Measurements from ENCODE around the gene CA6.

Gene CA6

DNA sequence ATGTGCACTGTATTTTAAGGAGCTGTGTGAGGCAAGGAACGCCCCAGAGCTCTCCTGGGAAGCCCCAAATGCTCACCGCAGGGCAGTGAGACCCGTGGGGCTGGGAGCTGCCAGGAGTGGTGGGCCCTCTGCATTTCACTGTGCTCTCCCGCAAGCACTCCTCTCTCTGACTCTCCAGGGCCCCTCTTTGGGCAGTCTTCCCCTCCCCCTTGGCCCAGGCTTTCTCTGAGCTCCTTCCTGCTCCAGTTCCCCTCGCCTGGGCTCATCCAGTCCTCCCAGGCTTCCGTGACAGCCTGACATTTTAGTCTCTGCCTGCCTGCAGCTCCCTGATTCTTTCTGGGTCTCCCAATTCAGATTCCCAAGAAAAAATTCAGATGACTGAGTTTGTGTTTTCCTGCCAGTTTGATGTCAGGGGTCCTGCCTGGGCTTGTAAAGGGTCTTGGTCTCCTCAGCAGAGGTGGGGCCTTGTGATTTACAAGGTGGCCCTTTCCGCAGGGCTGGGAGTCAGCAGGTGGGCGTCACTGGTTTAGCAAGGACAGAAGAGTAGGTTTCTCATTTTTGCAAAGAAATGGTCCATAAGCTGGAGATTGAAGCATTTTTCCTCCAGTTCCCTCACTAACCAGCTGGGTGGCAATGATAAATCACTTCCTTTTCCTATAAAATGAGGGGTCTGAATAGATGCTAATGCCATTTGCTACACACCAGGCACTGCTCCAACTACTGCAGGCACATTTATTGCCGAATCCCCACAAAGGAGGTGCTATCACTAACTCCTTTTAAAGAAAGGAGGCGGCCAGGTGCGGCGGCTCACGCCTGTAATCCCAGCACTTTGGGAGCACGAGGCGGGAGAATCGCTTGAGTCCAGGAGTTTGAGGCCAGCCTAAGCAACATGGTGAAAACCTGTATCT is 1.9 kb upstream of the CA6 start:
- H3K4me3 ChIP-seq (ENCODE audit: low read length in 2 of 2) = no peak overlapping the region
- no peaks in the 10 kb centered on the region for H3K4me1 ChIP-seq (ENCODE audit: control insufficient read depth in 2 of 2, insufficient read depth in 2 of 2, low read length in 2 of 2)
- no peaks in the 10 kb centered on the region for H3K36me3 ChIP-seq (ENCODE audit: control insufficient read depth in 2 of 2, insufficient read depth in 2 of 2, low read length in 2 of 2)
- no peaks in the 10 kb centered on the region for H3K9me3 ChIP-seq (ENCODE audit: control insufficient read depth in 2 of 2, low read length in 2 of 2)
- H3K27ac ChIP-seq (ENCODE audit: low read depth in 2 of 2, low read length in 2 of 2) = no peak overlapping the region
- no peaks in the 10 kb centered on the region for H3K27me3 ChIP-seq (ENCODE audit: control insufficient read depth in 2 of 2, insufficient read depth in 2 of 2, low read length in 2 of 2)
- no peak overlapping the region for H3K9ac ChIP-seq (ENCODE audit: low read depth in 1 of 2, low read length in 2 of 2)

DNA sequence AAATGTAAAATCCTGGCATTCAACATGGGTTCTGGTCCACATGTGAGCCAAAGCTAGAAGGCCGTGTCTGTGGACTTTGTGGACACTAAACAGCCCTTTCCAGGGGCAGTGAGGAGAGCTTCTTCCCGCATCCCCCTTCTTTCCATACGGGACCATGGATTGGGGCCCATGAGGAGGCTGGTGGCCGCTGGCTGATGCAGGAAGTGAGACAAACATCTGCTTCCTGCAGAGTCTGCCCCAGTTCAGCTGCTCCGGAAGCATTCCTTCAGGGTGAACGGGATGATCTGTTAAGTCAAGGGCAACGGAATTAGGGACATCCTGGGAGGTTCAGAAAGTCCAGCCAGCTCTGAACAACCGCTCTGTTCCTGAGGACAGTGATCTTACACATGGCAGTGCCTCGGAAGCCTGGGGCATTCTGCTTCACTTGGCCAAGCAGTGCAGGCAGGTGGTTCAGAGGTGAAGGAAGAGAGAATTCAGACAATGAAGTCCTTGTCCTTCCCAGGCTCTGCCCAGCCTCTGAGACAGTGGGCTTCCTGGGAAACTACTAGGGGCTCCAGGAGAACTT is 1.5 kb downstream of the CA6 start:
- Histone ChIP-seq H3K4me1 (ENCODE audit: control insufficient read depth in 2 of 2, insufficient read depth in 2 of 2, low read length in 2 of 2) (no peaks in the 10 kb centered on the region), H3K9ac (ENCODE audit: low read depth in 1 of 2, low read length in 2 of 2) (no peak overlapping the region), H3K36me3 (ENCODE audit: control insufficient read depth in 2 of 2, insufficient read depth in 2 of 2, low read length in 2 of 2) (no peaks in the 10 kb centered on the region), H3K27ac (ENCODE audit: low read depth in 2 of 2, low read length in 2 of 2) (peak overlapping the region in 1 of 2 donors; percentile 9), H3K9me3 (ENCODE audit: control insufficient read depth in 2 of 2, low read length in 2 of 2) (no peaks in the 10 kb centered on the region), H3K4me3 (ENCODE audit: low read length in 2 of 2) (no peak overlapping the region), H3K27me3 (ENCODE audit: control insufficient read depth in 2 of 2, insufficient read depth in 2 of 2, low read length in 2 of 2) (no peaks in the 10 kb centered on the region)

DNA sequence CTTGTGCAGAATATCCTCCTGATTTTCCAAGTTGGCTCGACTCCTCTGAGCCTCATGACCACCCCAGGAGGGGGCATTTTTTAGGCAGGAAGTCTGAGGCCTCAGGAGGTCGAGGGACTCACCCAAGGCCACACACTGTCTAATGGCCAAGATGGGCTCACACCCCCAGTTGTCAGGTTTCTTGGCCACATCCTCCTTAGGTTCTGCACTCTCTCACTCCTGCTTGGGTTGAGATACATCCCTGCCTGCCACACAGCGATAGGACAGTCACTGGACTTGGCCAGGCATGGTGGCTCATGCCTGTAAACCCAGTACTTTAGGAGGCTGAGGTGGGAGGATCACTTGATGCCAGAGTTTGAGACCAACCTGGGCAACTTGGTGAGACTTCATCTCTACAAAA is 4.6 kb downstream of the CA6 start:
- Histone ChIP-seq H3K27me3 (ENCODE audit: control insufficient read depth in 2 of 2, insufficient read depth in 2 of 2, low read length in 2 of 2) (no peaks in the 10 kb centered on the region), H3K4me3 (ENCODE audit: low read length in 2 of 2) (no peak overlapping the region), H3K4me1 (ENCODE audit: control insufficient read depth in 2 of 2, insufficient read depth in 2 of 2, low read length in 2 of 2) (no peaks in the 10 kb centered on the region), H3K27ac (ENCODE audit: low read depth in 2 of 2, low read length in 2 of 2) (no peak overlapping the region), H3K9ac (ENCODE audit: low read depth in 1 of 2, low read length in 2 of 2) (no peak overlapping the region), H3K9me3 (ENCODE audit: control insufficient read depth in 2 of 2, low read length in 2 of 2) (no peaks in the 10 kb centered on the region), H3K36me3 (ENCODE audit: control insufficient read depth in 2 of 2, insufficient read depth in 2 of 2, low read length in 2 of 2) (no peaks in the 10 kb centered on the region)

DNA sequence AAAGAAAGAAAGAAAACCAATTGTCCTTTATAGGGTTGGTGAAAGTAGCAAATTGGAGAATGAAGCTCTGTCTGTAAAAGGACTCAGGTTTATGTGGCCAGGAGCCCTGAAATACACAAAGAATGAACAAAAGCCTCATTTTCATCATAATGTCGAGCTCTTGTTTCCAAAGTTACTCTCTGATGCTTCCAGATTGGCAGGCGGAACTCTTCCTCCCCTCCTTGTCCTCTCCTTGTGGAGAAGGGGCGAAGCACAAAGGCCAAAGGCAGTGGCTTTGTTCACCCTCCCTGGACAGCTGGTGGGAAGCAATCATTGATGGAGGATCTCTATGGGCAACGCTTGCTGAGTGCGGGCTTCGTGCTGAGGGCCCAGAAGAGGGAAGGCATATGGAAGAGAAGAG is 5.6 kb downstream of the CA6 start:
- H3K9me3 ChIP-seq (ENCODE audit: control insufficient read depth in 2 of 2, low read length in 2 of 2) = no peaks in the 10 kb centered on the region
- H3K27ac ChIP-seq (ENCODE audit: low read depth in 2 of 2, low read length in 2 of 2) = no peak overlapping the region
- H3K9ac ChIP-seq (ENCODE audit: low read depth in 1 of 2, low read length in 2 of 2) = no peak overlapping the region
- H3K4me1 ChIP-seq (ENCODE audit: control insufficient read depth in 2 of 2, insufficient read depth in 2 of 2, low read length in 2 of 2) = no peaks in the 10 kb centered on the region
- no peaks in the 10 kb centered on the region for H3K27me3 ChIP-seq (ENCODE audit: control insufficient read depth in 2 of 2, insufficient read depth in 2 of 2, low read length in 2 of 2)
- H3K4me3 ChIP-seq (ENCODE audit: low read length in 2 of 2) = no peak overlapping the region
- H3K36me3 ChIP-seq (ENCODE audit: control insufficient read depth in 2 of 2, insufficient read depth in 2 of 2, low read length in 2 of 2) = no peaks in the 10 kb centered on the region

DNA sequence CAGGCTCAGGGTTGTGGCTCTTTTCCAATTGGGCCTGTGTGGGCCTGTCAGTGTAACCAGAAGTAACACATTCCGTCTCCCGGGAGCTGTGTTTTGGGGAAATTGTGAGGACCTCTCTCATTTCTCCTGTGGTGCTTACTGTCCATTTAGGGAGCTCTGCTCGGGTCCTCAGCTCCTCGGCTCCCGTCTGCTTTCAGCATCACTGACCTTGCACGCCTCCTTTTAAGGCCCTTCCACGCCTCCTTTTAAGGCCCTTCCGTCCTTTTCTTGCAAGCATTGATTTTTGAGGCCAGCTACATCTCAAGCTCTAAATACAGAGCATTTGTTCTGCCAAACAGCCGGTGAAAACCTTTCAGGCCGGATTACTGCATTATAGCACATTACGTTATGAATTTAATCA is 9.7 kb downstream of the CA6 start:
- H3K36me3 ChIP-seq (ENCODE audit: control insufficient read depth in 2 of 2, insufficient read depth in 2 of 2, low read length in 2 of 2) = no peaks in the 10 kb centered on the region
- no peaks in the 10 kb centered on the region for H3K9me3 ChIP-seq (ENCODE audit: control insufficient read depth in 2 of 2, low read length in 2 of 2)
- H3K27ac ChIP-seq (ENCODE audit: low read depth in 2 of 2, low read length in 2 of 2) = no peak overlapping the region
- H3K4me3 ChIP-seq (ENCODE audit: low read length in 2 of 2) = no peak overlapping the region
- H3K27me3 ChIP-seq (ENCODE audit: control insufficient read depth in 2 of 2, insufficient read depth in 2 of 2, low read length in 2 of 2) = no peaks in the 10 kb centered on the region
- H3K4me1 ChIP-seq (ENCODE audit: control insufficient read depth in 2 of 2, insufficient read depth in 2 of 2, low read length in 2 of 2) = no peaks in the 10 kb centered on the region
- H3K9ac ChIP-seq (ENCODE audit: low read depth in 1 of 2, low read length in 2 of 2) = no peak overlapping the region

DNA sequence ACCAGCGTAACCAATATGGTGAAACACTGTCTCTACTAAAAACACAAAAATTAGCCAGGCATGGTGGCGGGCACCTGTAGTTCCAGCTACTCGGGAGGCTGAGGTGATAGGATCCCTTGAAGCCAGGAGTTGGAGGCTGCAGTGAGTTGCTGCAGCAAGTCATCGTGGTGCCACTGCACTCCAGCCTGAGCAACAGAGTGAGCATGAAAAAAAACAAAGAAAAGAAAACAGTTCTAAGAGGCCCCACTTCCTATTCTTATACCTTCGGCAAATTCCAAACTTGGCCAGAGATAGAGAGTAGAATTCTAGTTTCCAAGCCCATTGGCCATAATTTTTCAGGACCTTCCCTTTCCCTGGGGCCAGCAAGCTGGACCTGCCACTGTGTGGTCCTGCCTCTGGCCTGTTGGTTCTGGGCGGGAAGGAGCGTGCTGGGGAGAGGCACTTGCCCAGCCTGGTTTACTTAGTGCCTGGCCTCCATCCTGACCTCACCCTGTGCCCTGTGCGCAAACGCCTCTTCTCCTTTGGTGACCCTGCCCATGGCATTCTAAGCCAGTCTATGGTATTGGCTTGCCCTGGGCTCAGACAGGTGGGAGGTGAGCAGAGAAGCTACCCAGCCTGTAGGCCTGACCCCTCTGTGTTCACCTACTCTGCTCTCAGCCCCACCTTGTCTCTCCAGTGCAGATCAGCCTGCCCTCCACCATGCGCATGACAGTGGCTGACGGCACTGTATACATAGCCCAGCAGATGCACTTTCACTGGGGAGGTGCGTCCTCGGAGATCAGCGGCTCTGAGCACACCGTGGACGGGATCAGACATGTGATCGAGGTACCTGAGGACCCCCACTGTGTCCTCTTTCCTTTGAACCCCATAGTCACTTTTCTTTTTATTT is 11.0 kb downstream of the CA6 start:
- Histone ChIP-seq H3K9ac (ENCODE audit: low read depth in 1 of 2, low read length in 2 of 2) (no peak overlapping the region), H3K4me1 (ENCODE audit: control insufficient read depth in 2 of 2, insufficient read depth in 2 of 2, low read length in 2 of 2) (no peaks in the 10 kb centered on the region), H3K27ac (ENCODE audit: low read depth in 2 of 2, low read length in 2 of 2) (no peak overlapping the region), H3K9me3 (ENCODE audit: control insufficient read depth in 2 of 2, low read length in 2 of 2) (no peaks in the 10 kb centered on the region), H3K4me3 (ENCODE audit: low read length in 2 of 2) (no peak overlapping the region), H3K36me3 (ENCODE audit: control insufficient read depth in 2 of 2, insufficient read depth in 2 of 2, low read length in 2 of 2) (no peaks in the 10 kb centered on the region), H3K27me3 (ENCODE audit: control insufficient read depth in 2 of 2, insufficient read depth in 2 of 2, low read length in 2 of 2) (no peaks in the 10 kb centered on the region)

DNA sequence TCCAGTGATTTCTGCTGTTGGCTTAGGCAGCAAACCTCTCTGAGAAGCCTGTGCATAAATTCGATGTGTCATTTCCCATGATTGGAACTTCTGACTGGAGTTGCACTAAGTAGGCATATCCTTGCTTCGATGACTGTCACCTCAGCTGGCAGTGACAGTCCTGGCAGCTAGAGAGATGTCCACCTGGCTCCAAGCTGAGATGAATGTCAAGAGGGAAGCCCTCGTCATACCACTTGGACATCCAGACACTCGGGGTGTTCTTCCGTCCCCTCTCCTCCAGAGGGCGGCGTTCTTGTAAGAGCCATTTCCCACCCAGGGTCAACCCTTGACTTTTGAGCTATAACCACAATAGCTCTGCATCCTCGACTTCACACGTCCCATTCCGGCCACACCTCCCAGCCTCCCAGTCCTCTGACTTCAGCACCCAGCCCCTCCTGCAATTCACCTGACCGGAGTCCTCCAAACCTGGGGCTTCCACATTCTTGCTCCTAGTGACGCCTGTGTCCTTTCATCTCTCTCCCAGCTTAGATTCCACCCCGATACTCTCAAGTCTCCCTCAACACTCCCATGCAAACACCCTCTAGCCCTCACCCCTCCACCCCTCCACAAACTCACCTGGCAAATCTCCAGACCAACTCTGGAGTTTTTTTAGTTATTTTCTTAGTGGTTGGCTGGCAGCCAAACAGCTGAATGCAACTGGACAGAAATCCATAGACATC is 17.3 kb downstream of the CA6 start:
- Histone ChIP-seq H3K9me3 (ENCODE audit: control insufficient read depth in 2 of 2, low read length in 2 of 2) (no peaks in the 10 kb centered on the region), H3K27me3 (ENCODE audit: control insufficient read depth in 2 of 2, insufficient read depth in 2 of 2, low read length in 2 of 2) (no peaks in the 10 kb centered on the region), H3K4me1 (ENCODE audit: control insufficient read depth in 2 of 2, insufficient read depth in 2 of 2, low read length in 2 of 2) (no peaks in the 10 kb centered on the region), H3K36me3 (ENCODE audit: control insufficient read depth in 2 of 2, insufficient read depth in 2 of 2, low read length in 2 of 2) (no peaks in the 10 kb centered on the region), H3K27ac (ENCODE audit: low read depth in 2 of 2, low read length in 2 of 2) (no peak overlapping the region), H3K9ac (ENCODE audit: low read depth in 1 of 2, low read length in 2 of 2) (no peak overlapping the region), H3K4me3 (ENCODE audit: low read length in 2 of 2) (no peak overlapping the region)

DNA sequence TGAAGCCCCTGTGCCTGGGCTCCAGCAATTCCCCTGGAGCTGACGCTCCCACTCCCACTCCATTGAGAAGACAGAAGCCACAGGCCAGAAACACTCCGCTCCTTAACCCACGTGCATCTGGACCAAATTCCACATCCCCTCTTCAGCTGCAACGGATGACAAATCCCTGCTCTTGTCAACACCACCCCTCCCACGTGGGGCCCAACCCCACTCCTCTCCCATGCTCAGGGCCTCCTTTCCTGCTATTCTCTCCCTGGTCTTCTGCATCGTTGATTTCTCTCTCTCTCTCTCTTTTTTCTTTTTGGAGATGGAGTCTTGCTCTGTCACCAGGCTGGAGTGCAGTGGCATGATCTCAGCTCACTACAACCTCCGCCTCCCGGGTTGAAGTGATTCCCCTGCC is 18.3 kb downstream of the CA6 start:
- H3K27me3 ChIP-seq (ENCODE audit: control insufficient read depth in 2 of 2, insufficient read depth in 2 of 2, low read length in 2 of 2) = no peaks in the 10 kb centered on the region
- H3K9ac ChIP-seq (ENCODE audit: low read depth in 1 of 2, low read length in 2 of 2) = no peak overlapping the region
- no peaks in the 10 kb centered on the region for H3K4me1 ChIP-seq (ENCODE audit: control insufficient read depth in 2 of 2, insufficient read depth in 2 of 2, low read length in 2 of 2)
- no peaks in the 10 kb centered on the region for H3K9me3 ChIP-seq (ENCODE audit: control insufficient read depth in 2 of 2, low read length in 2 of 2)
- no peak overlapping the region for H3K27ac ChIP-seq (ENCODE audit: low read depth in 2 of 2, low read length in 2 of 2)
- H3K36me3 ChIP-seq (ENCODE audit: control insufficient read depth in 2 of 2, insufficient read depth in 2 of 2, low read length in 2 of 2) = no peaks in the 10 kb centered on the region
- no peak overlapping the region for H3K4me3 ChIP-seq (ENCODE audit: low read length in 2 of 2)

DNA sequence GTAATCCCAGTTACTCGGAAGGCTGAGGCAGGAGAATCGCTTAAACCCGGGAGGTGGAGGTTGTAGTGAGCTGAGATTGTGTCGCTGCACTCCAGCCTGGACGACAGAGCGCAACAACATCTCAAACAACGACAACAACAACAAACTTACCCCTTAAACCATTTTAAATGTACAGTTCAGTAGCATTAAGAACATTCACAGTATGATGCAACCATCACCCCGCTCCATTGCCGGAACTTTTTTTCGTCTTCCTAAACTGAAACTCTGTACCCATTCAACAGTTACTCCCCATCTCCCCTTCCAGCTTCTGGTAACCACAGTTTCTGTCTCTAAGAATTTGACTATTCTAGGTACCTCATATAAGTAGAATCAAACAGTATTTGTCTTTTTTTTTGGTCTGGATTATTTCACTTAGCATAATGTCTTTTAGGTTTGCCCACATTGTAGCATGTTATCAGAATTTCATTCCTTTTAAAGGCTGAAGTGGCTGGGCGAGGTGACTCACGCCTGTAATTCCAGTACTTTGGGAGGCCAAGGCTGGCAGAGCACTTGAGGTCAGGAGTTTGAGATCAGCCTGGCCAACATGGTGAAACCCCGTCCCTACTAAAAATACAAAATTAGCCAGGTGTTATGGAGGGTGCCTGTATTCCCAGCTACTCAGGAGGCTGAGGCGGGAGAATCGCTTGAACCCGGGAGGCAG is 19.6 kb downstream of the CA6 start:
- no peaks in the 10 kb centered on the region for H3K36me3 ChIP-seq (ENCODE audit: control insufficient read depth in 2 of 2, insufficient read depth in 2 of 2, low read length in 2 of 2)
- no peak overlapping the region for H3K27ac ChIP-seq (ENCODE audit: low read depth in 2 of 2, low read length in 2 of 2)
- H3K9ac ChIP-seq (ENCODE audit: low read depth in 1 of 2, low read length in 2 of 2) = no peak overlapping the region
- no peaks in the 10 kb centered on the region for H3K27me3 ChIP-seq (ENCODE audit: control insufficient read depth in 2 of 2, insufficient read depth in 2 of 2, low read length in 2 of 2)
- no peaks in the 10 kb centered on the region for H3K9me3 ChIP-seq (ENCODE audit: control insufficient read depth in 2 of 2, low read length in 2 of 2)
- no peaks in the 10 kb centered on the region for H3K4me1 ChIP-seq (ENCODE audit: control insufficient read depth in 2 of 2, insufficient read depth in 2 of 2, low read length in 2 of 2)
- no peak overlapping the region for H3K4me3 ChIP-seq (ENCODE audit: low read length in 2 of 2)

All from mucosa of rectum (tissue), 2 donors.